Endodermal cell (in vitro differentiated cells): Measurements from ENCODE around the gene TM4SF4. TPM values are rescaled to one million over a fixed set of nuclear protein-coding genes. Genes with fewer than 3 reads are reported as not detected.

Experiments
- DNase-seq: peaks from one replicate; pipeline ENCODE4 v3.0.0-alpha.2; 2017
- H3K27ac ChIP-seq: 2 replicates; pipeline ENCODE4 v1.5.1; 2013; ENCODE audit warnings: mild to moderate bottlenecking, low read depth, low read length, moderate library complexity
- H3K27me3 ChIP-seq: 2 replicates; pipeline ENCODE4 v1.6.1; 2013; ENCODE audit warnings: mild to moderate bottlenecking, low read length, moderate library complexity; ENCODE audit not compliant: insufficient read depth, control insufficient read depth, poor library complexity, severe bottlenecking
- H3K36me3 ChIP-seq: 2 replicates; pipeline ENCODE4 v1.7.0; 2013; ENCODE audit warnings: mild to moderate bottlenecking, low read length, moderate library complexity; ENCODE audit not compliant: control insufficient read depth, insufficient read depth
- H3K4me1 ChIP-seq: one replicate; pipeline ENCODE4 v1.7.0; 2013; ENCODE audit warnings: low read length; ENCODE audit not compliant: control insufficient read depth, insufficient read depth
- H3K4me3 ChIP-seq: 2 replicates; pipeline ENCODE4 v1.5.1; 2013; ENCODE audit warnings: mild to moderate bottlenecking, low read length, moderate library complexity
- H3K9ac ChIP-seq: 2 replicates; pipeline ENCODE4 v1.6.1; 2013; ENCODE audit warnings: mild to moderate bottlenecking, low read length, moderate library complexity; ENCODE audit not compliant: poor library complexity, severe bottlenecking; ENCODE audit errors: extremely low read depth
- H3K9me3 ChIP-seq: 2 replicates; pipeline ENCODE4 v1.6.1; 2013; ENCODE audit warnings: mild to moderate bottlenecking, low read length, moderate library complexity; ENCODE audit not compliant: control insufficient read depth
- H3K27ac Mint-ChIP-seq: 2 replicates; pipeline ENCODE4 v1.8.0; 2020; ENCODE audit warnings: mixed read lengths
- H3K27me3 Mint-ChIP-seq: 2 replicates; pipeline ENCODE4 v1.8.0; 2021; ENCODE audit warnings: mild to moderate bottlenecking, mixed read lengths; ENCODE audit not compliant: insufficient read depth
- H3K36me3 Mint-ChIP-seq: 2 replicates; pipeline ENCODE4 v1.8.0; 2020; ENCODE audit warnings: low read depth, mixed read lengths
- H3K4me1 Mint-ChIP-seq: 2 replicates; pipeline ENCODE4 v1.8.0; 2020; ENCODE audit warnings: mixed read lengths
- H3K4me3 Mint-ChIP-seq: 2 replicates; pipeline ENCODE4 v1.8.0; 2020; ENCODE audit warnings: mild to moderate bottlenecking, moderate library complexity, mixed read lengths
- H3K9me3 Mint-ChIP-seq: 2 replicates; pipeline ENCODE4 v1.8.0; 2020; ENCODE audit warnings: mild to moderate bottlenecking, mixed read lengths
- CTCF ChIP-seq: fragments of 200-600 bp; sonication (generic); conservative IDR thresholded peaks from 2 replicates; pipeline ENCODE4 v1.5.0; 2021; ENCODE audit warnings: antibody characterized with exemption, mild to moderate bottlenecking
- WGBS, 2 experiments: methylation state at CpG; one replicate each; pipeline versions ENCODE4 v1.1.5 to v1.1.7; 2013; ENCODE audit warnings: missing lambda C conversion rate in 2 of 2, mixed read lengths in 1 of 2; ENCODE audit not compliant: insufficient coverage in 1 of 2, insufficient read length in 1 of 2; 5-methylcytosine and 5-hydroxymethylcytosine counted together
- total RNA-seq, 2 donors: library from RNA; stranded (reverse); fragmentation: NEBNext Ultra II Directional in 1 of 2; extraction: Animal tissue kit (Norgen Biotek cat#: 25700) in 1 of 2; gene quantifications; 2 replicates in 1 of 2; 3 replicates in 1 of 2; pipeline ENCODE4 v1.2.1, GENCODE V29; 2021

The TM4SF4 gene
- total RNA-seq, 2 donors from 2014 or later = not detected

GRCh38 chr3:149486726-149487125 is 12.2 kb downstream of the TM4SF4 start:
- Histone ChIP-seq H3K36me3 (no peaks in the 10 kb centered on the region), H3K27me3 (no peaks in the 10 kb centered on the region), H3K9me3 (peaks cover 5% of the 10 kb centered on the region), H3K4me1 (no peaks in the 10 kb centered on the region), H3K4me3 (no peak overlapping the region), H3K27ac (no peak overlapping the region), H3K9ac (no peak overlapping the region)
- Mint-ChIP-seq H3K4me1 (peaks cover 4% of the 10 kb centered on the region), H3K36me3 (no peaks in the 10 kb centered on the region), H3K27ac (no peak overlapping the region), H3K4me3 (no peak overlapping the region), H3K9me3 (no peaks in the 10 kb centered on the region), H3K27me3 (peaks cover 1% of the 10 kb centered on the region)
- no peak for DNase-seq
- TF ChIP-seq CTCF = no peak
- WGBS, 2 experiments = 93 to 98% methylated on average over 5 of the region's 5 CpGs

GRCh38 chr3:149487598-149488197 is 13.2 kb downstream of the TM4SF4 start:
- no peak overlapping the region for H3K4me3 Mint-ChIP-seq
- no peaks in the 10 kb centered on the region for H3K9me3 Mint-ChIP-seq
- no peaks in the 10 kb centered on the region for H3K4me1 ChIP-seq
- H3K4me3 ChIP-seq = no peak overlapping the region
- H3K36me3 Mint-ChIP-seq = no peaks in the 10 kb centered on the region
- no peak overlapping the region for H3K27ac Mint-ChIP-seq
- 75 to 79% methylated on average over 4 to 6 of the region's 6 CpGs for WGBS, 2 experiments
- peaks cover 5% of the 10 kb centered on the region for H3K9me3 ChIP-seq
- no peak overlapping the region for H3K27ac ChIP-seq
- H3K36me3 ChIP-seq = no peaks in the 10 kb centered on the region
- peaks cover 6% of the 10 kb centered on the region for H3K27me3 Mint-ChIP-seq
- no peak overlapping the region for H3K9ac ChIP-seq
- H3K27me3 ChIP-seq = no peaks in the 10 kb centered on the region
- peak; percentile 79 for TF ChIP-seq CTCF
- H3K4me1 Mint-ChIP-seq = peaks cover 4% of the 10 kb centered on the region
- DNase-seq = peak; percentile 87

GRCh38 chr3:149489060-149489690 is 14.7 kb downstream of the TM4SF4 start:
- Histone ChIP-seq H3K9ac (no peak overlapping the region), H3K9me3 (peaks cover 5% of the 10 kb centered on the region), H3K27ac (no peak overlapping the region), H3K4me1 (no peaks in the 10 kb centered on the region), H3K27me3 (no peaks in the 10 kb centered on the region), H3K4me3 (no peak overlapping the region), H3K36me3 (no peaks in the 10 kb centered on the region)
- WGBS, 2 experiments = 63 to 65% methylated on average over 2 to 6 of the region's 6 CpGs
- H3K4me1 Mint-ChIP-seq = peaks cover 7% of the 10 kb centered on the region
- TF ChIP-seq CTCF = peak; percentile 83
- no peak overlapping the region for H3K4me3 Mint-ChIP-seq
- no peaks in the 10 kb centered on the region for H3K36me3 Mint-ChIP-seq
- H3K27ac Mint-ChIP-seq = no peak overlapping the region
- H3K9me3 Mint-ChIP-seq = no peaks in the 10 kb centered on the region
- peak; percentile 67 for DNase-seq
- H3K27me3 Mint-ChIP-seq = peaks cover 8% of the 10 kb centered on the region
